GM21619 (cell line): ENCODE results near the gene RPIA.
A peak's percentile ranks its signal among the peaks of the same experiment; 100 is the strongest.
"Not testable (repeated sequence)": the region's sequence is repeated elsewhere in the genome, so short reads cannot be mapped to it uniquely, and the experiment has no call there.

Experiments used
- ATAC-seq: cut with Tn5 transposase; IDR thresholded peaks from one replicate; pipeline ENCODE4 v1.9.1; 2021; ENCODE audit not compliant: unreplicated experiment

RPIA gene

GRCh38 chr2:88733155-88733902 is 41.9 kb downstream of the RPIA start:
- ATAC-seq: no peak

- ATAC-seq: no peak
Observed at GRCh38 chr2:88735133-88735532, 43.7 kb downstream of the RPIA start.

GRCh38 chr2:88735853-88736252 is 44.4 kb downstream of the RPIA start:
- no peak for ATAC-seq

- no peak for ATAC-seq
Observed at GRCh38 chr2:88736437-88736836, 45.0 kb downstream of the RPIA start.

GRCh38 chr2:88737385-88737784 is 45.9 kb downstream of the RPIA start:
- ATAC-seq: no peak

GRCh38 chr2:88738271-88738670 is 46.8 kb downstream of the RPIA start:
- ATAC-seq: no peak

GRCh38 chr2:88739985-88740600 is 48.6 kb downstream of the RPIA start:
- ATAC-seq: peak; percentile 92

GRCh38 chr2:88746929-88747490 is 55.5 kb downstream of the RPIA start:
- ATAC-seq: no peak

GRCh38 chr2:88747990-88748389 is 56.5 kb downstream of the RPIA start:
- no peak for ATAC-seq

- ATAC-seq: no peak
Observed at GRCh38 chr2:88751768-88752167, 60.3 kb downstream of the RPIA start.

- peak; percentile 87 for ATAC-seq
Observed at GRCh38 chr2:88753833-88754584, 62.5 kb downstream of the RPIA start.

- ATAC-seq: peak; percentile 29
Observed at GRCh38 chr2:88754585-88755320, 63.3 kb downstream of the RPIA start.

GRCh38 chr2:88755836-88756235 is 64.4 kb downstream of the RPIA start:
- ATAC-seq: no peak

GRCh38 chr2:88757025-88757424 is 65.6 kb downstream of the RPIA start:
- ATAC-seq: no peak

GRCh38 chr2:88758702-88759101 is 67.2 kb downstream of the RPIA start:
- ATAC-seq: not testable (repeated sequence)

- ATAC-seq: no peak
Observed at GRCh38 chr2:88760819-88761598, 69.5 kb downstream of the RPIA start.

- ATAC-seq: no peak
Observed at GRCh38 chr2:88764141-88764849, 72.8 kb downstream of the RPIA start.

- no peak for ATAC-seq
Observed at GRCh38 chr2:88764850-88765153, 73.3 kb downstream of the RPIA start.

- ATAC-seq: no peak
Observed at GRCh38 chr2:88765154-88765888, 73.8 kb downstream of the RPIA start.
